MV-4-11 (cell line): Measurements from ENCODE around the gene DHRS4L2.
"Not testable (repeated sequence)": the region's sequence is repeated elsewhere in the genome, so short reads cannot be mapped to it uniquely, and the experiment has no call there.

Experiments
- DNase-seq: peaks from one replicate; lab custom pipeline; 2025; lab: John Stamatoyannopoulos, UW

The DHRS4L2 gene

GRCh38 chr14:23973178-23973577 is 15.6 kb upstream of the DHRS4L2 start:
- DNase-seq, result not testable (repeated sequence)

DNA sequence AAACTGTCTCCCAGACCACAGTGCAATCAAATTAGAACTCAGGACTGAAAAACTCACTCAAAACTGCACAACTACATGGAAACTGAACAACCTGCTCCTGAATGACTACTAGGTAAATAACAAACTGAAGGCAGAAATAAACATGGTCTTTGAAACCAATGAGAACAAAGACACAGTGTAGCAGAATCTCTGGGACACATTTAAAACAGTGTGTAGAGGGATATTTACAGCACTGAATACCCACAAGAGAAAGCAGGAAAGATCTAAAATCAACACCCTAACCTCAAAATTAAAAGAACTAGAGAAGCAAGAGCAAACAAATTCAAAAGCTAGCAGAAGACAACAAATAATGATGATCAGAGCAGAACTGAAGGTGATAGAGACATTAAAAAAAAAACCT is 14.7 kb upstream of the DHRS4L2 start:
- DNase-seq, result not testable (repeated sequence)

GRCh38 chr14:23977208-23977607 is 11.5 kb upstream of the DHRS4L2 start:
- DNase-seq, result peak; percentile 5

DNA sequence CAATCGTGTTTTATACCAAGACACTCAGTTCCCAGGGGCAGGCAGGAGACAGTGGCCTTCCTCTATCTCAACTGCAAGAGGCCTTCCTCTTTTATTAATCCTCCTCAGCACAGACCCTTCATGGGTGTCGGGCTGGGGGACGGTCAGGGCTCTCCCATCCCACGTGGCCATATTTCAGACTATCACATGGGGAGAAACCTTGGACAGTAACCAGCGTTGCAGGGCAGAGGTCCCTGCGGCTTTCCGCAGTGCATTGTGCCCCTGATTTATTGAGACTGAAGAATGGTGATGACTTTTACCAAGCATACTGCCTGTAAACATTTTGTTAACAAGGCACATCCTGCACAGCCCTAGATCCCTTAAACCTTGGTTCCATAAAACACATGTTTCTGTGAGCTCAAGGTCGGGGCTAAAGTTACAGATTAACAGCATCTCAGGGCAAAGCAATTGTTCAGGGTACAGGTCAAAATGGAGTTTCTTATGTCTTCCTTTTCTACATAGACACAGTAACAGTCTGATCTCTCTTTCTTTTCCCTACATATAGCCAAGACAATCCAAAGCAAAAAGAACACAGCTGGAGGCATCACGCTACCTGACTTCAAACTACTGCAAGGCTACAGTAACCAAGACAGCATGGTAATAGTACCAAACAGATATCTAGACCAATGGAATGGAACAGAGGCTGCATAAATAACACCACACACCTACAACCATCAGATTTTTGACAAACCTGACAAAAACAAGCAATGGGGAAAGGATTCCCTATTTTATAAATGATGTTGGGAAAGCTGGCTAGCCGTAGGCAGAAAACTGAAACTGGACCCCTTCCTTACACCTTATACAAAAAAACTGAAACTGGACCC is 6.5 kb upstream of the DHRS4L2 start:
- DNase-seq, result not testable (repeated sequence)

DNA sequence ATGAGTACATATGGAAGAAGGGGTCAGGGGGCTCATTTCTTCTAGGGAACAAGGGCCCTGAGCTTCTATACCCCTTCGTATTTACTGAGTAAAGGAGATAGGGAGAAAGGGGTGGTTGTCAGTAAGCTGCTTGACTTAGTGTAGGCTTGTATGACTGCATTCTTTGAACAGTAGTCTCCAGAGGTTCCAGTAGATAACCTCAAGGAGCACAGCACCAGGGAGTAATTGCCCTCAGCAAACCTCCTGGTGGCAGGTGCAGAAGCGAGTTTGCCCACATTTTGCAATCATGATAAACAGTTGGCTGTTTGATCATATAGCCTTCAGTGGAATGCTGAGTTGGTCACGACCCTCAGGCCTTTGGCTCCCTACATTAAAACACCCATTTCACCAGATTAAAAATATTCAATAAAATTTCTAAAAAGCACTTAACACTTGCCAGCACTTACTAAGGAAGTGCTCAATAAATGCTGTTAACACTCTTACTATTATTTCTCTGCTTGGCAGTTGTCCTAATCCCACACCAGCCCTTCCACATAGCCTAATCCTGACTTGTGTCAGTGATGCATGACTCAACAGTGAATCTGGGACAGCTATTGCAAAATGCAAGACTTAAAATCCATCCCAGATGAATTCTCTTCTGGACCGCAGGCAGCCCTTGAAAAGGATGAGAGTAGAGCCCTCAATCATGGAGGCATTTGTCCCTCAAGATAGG is 3.7 kb upstream of the DHRS4L2 start:
- peak; percentile 91 for DNase-seq

GRCh38 chr14:23988223-23988606 is 514 bp upstream of the DHRS4L2 start:
- DNase-seq, result not testable (repeated sequence)

DNA sequence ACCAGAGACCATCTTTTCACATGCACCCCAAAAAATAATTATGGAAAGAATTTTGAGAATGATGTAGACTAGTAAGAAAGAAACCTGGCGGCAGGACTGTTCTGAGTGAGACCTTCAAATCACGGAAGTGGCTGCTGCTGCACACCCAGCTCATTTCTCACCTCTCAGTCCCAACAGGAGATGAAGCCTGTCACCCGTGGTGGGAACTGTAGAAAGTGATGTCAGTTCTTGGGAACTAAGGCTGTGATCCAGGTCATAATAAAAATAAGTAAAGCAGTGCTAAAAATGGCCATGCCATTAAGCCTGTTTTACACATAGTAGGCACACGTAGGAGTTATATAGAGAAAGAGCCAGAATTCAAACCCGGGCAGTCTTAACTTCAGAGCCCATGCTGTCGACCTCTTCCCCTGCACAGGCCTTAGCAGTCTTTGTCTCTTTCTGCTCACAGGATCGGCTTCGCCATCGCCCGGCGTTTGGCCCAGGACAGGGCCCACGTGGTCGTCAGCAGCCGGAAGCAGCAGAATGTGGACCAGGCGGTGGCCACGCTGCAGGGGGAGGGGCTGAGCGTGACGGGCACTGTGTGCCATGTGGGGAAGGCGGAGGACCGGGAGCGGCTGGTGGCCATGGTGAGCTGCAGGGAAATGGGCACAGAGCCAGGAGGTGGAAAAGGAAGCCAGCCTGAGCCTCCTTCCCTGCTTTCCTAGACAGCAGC is 1.2 kb downstream of the DHRS4L2 start:
- DNase-seq, result not testable (repeated sequence)

GRCh38 chr14:23990961-23991360 is 2.2 kb downstream of the DHRS4L2 start:
- DNase-seq, result not testable (repeated sequence)

- not testable (repeated sequence) for DNase-seq
Measured at GRCh38 chr14:23993042-23993441, 4.3 kb downstream of the DHRS4L2 start.

- not testable (repeated sequence) for DNase-seq
Measured at GRCh38 chr14:23996009-23996408, 7.3 kb downstream of the DHRS4L2 start.

- not testable (repeated sequence) for DNase-seq
Measured at GRCh38 chr14:23996825-23997224, 8.1 kb downstream of the DHRS4L2 start.

DNA sequence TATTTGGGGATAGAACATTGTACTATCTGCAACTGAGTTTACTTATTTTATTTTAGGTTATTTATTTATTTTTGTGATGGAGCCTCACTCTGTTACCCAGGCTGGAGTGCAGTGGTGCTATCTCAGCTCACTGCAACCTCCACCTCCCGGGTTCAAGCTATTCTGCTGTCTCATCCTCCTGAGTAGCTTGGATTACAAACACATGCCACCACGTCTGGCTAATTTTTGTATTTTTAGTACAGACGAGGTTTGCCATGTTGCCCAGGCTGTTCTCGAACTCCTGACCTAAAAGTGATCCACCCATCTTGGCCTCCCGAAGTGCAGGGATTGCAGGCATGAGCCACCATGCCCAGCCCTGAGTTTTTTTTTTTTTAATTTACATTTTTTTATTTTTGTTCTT is 10.9 kb downstream of the DHRS4L2 start:
- not testable (repeated sequence) for DNase-seq

- peak; percentile 44 for DNase-seq
Measured at GRCh38 chr14:24001078-24001477, 12.3 kb downstream of the DHRS4L2 start.

- peak; percentile 86 for DNase-seq
Measured at GRCh38 chr14:24001679-24002078, 12.9 kb downstream of the DHRS4L2 start.

- not testable (repeated sequence) for DNase-seq
Measured at GRCh38 chr14:24006471-24006816, 17.7 kb downstream of the DHRS4L2 start.

DNA sequence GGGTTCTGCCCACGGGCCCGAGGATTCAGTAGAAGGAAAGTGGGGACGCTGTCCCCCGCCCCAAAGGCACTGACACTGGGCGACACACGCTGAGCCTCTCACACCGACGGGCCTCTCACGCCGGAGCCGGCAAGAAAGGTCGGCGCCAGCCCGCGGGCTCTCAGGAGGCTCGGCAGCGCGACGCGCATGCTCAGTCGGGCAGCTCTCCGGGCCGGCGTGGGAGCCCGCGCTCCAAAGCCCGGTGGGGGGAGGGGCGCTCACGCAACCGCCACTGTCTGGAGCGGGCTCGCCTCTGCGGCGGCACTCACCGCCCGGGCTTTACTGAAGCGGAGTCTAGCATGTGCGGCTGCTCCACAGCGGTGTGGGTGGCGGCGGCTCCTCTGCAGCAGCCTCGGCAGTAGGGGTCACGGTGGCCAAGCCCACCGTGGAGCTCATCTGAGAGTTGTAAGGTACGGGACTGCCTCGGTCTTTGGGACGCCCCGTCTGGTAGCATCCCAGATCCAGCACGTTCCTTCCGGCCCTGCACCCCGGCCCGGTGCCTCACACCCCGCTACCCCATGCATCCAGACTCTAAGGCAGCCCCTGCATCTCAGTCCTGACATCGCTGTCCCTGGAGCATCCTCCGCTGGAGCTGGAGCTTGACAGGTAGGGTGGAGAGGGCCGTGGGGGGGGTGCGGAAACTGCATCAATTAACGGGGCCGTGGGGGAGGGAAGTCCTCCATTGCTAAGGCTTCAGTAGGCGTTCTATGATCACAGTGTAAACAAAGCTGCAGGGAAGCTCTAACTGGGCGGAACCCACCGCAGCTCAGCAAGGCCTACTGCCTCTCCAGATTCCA is 18.3 kb downstream of the DHRS4L2 start:
- DNase-seq, result peak; percentile 0

GRCh38 chr14:24011051-24011450 is 22.3 kb downstream of the DHRS4L2 start:
- DNase-seq, result no peak

GRCh38 chr14:24012726-24013273 is 24.1 kb downstream of the DHRS4L2 start:
- DNase-seq, result not testable (repeated sequence)

DNA sequence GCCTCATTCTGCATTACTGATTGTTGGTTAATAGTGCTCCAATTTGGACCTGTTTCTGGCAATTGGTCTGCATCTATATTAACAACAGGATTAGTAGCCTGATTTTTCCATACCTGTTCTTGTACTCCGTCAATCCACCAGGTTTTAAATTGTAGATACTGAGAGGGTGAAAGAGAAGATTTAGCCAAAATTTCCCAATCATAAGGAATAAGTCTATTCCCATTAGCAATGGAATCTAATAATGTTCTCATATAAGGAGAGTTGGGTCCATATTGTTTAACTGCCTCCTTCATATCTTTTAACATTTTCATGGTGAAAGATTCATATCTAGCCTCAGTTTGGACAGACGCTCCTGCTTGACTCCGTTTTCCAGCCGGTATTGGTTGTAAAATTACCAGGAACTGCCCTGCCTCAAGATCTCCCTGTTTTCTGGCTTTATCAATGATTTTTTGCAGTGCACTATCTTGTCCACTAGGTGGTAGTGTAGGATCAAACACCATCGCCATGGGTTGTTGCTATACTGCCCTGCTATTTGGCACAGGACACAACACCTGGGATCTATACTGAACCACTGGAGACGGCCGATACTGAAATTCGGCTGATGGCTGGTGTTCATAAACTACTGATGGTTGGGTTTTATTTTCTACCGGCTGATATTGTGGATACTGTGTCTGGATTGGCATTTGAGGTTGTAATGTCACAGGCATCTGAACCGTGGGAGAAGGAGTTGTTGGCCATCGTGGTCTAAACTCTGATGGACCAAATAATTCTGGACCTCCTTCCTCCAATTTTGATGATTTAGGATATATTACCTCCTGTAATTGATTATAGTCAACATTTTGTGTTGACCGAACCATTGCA is 25.2 kb downstream of the DHRS4L2 start:
- peak; percentile 52 for DNase-seq

DNA sequence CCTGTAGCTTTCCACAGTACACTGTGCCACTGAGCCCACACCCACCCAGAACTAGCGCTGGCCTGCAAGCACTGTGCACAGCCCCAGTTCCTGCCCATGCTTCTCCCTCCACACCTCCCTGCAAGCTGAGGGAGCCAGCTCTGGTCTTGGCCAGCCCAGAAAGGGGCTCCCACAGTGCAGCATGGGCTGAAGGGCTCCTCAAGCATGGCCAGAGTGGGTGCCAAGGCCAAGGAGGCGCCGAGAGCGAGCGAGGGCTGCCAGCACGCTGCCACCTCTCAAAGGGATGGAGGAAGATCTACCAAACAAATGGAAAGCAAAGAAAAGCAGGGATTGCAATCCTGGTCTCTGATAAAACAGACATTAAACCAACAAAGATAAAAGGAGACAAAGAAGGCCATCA is 27.0 kb downstream of the DHRS4L2 start:
- DNase-seq, result not testable (repeated sequence)
